Mucosa of descending colon (tissue), 3 donors: ENCODE results near the gene STEAP3. TPM values are rescaled to one million over a fixed set of nuclear protein-coding genes. Genes with fewer than 3 reads are reported as not detected.

Experiments
- ATAC-seq: fragments of 200-7000 bp; cut with Tn5 transposase; one replicate; pipeline ENCODE4 v1.9.1; 2020; ENCODE audit warnings: mild to moderate bottlenecking, moderate library complexity
- DNase-seq, 3 donors: peaks; one replicate each; pipeline ENCODE4 v3.0.0-alpha.2; 2020
- H3K36me3 ChIP-seq: fragments of 200-600 bp; one replicate; pipeline ENCODE4 v1.8.0; 2021; ENCODE audit warnings: low read depth, mild to moderate bottlenecking
- H3K4me1 ChIP-seq: fragments of 200-600 bp; one replicate; pipeline ENCODE4 v1.8.0; 2021; ENCODE audit warnings: low read depth, mild to moderate bottlenecking
- H3K4me3 ChIP-seq: fragments of 200-600 bp; one replicate; pipeline ENCODE4 v1.8.0; 2021; ENCODE audit warnings: mild to moderate bottlenecking
- H3K9me3 ChIP-seq: fragments of 200-600 bp; one replicate; pipeline ENCODE4 v1.8.0; 2021; ENCODE audit warnings: mild to moderate bottlenecking
- intact Hi-C, 2 donors: fragments of 100-400 bp; cut with DNase I in 1 of 2; cut with micrococcal nuclease in 1 of 2; formaldehyde crosslinking; loops; one replicate each; pipeline versions ENCODE4 v1.11.0 to v1.11.1; 2022; cut with DNase I, micrococcal nuclease
- total RNA-seq, 3 donors: library from RNA; stranded (reverse); fragmentation: NEBNext Ultra II Directional in 2 of 3; extraction: Animal tissue kit (Norgen Biotek cat#: 25700) in 2 of 3; gene quantifications; one replicate each; pipeline versions ENCODE4 v1.2.1 to v1.2.4, GENCODE V29; 2021 to 2023
- TF ChIP-seq, protein P1 (sequence below): fragments of 200-600 bp; IDR thresholded peaks from one replicate; pipeline ENCODE4 v1.8.0; 2022; ENCODE audit warnings: antibody characterized with exemption, mild to moderate bottlenecking
- donor health status: DM: no; HTN: no; CAD: no; lungs with moderate emphysema.
- donor health status: DM: no; HTN: no; CAD: no.
- donor health status: DM: no; HTN: yes; CAD: no.

STEAP3 gene
- total RNA-seq, 3 donors from 2014 or later: 13.9 to 28.9 (median 15.3) TPM

DNA sequence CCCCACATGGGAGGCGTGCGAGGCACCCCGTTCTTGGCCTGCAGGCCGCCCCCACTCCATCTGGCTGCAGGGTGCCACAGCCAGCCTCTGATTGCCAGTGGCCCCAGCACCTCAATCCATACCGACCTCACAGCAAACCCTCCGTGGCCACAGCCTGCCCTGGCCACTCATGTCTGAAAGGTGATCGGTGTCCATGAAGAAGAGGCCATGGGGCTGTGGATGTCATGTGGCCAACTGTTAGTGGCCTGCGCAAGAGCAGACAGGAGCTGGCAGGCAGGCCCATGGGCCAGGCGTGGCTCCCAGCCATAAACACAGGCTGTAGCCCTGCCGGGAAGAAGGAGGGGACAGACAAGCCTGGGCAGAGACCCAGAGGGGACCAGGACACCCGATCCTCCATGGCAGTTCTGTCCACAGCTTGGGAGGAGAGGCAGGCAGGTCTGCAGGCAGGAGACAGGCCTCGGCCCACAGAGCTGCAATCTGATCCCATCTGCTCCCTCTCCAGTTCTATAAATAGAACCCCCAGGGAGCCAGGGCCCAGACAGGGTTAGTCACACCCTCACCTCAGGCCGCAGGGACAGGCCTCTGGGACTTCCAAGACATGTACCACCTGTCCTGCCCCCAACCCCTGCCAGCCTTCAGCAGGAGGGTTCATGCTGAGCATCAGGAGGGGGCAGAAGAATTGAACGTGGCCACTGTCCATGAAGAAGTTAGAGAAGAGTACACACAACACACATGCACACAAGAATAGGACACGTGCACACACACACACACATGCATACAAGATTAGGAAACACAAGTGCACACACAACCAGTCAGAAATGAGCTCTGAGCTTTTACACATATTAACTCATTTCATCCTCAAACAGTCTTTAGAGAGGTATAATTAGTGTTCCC, 16.9 kb downstream of the STEAP3 start:
- TF ChIP-seq, protein P1, sequence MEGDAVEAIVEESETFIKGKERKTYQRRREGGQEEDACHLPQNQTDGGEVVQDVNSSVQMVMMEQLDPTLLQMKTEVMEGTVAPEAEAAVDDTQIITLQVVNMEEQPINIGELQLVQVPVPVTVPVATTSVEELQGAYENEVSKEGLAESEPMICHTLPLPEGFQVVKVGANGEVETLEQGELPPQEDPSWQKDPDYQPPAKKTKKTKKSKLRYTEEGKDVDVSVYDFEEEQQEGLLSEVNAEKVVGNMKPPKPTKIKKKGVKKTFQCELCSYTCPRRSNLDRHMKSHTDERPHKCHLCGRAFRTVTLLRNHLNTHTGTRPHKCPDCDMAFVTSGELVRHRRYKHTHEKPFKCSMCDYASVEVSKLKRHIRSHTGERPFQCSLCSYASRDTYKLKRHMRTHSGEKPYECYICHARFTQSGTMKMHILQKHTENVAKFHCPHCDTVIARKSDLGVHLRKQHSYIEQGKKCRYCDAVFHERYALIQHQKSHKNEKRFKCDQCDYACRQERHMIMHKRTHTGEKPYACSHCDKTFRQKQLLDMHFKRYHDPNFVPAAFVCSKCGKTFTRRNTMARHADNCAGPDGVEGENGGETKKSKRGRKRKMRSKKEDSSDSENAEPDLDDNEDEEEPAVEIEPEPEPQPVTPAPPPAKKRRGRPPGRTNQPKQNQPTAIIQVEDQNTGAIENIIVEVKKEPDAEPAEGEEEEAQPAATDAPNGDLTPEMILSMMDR: no peak
- Histone ChIP-seq H3K4me3 (no peak overlapping the region), H3K9me3 (no peaks in the 10 kb centered on the region), H3K36me3 (no peaks in the 10 kb centered on the region), H3K4me1 (peaks cover 10% of the 10 kb centered on the region)
- DNase-seq (peak; percentile 70 to 78 (median 76)), ATAC-seq (peak; percentile 92)
- intact Hi-C loops: no loop called here

DNA sequence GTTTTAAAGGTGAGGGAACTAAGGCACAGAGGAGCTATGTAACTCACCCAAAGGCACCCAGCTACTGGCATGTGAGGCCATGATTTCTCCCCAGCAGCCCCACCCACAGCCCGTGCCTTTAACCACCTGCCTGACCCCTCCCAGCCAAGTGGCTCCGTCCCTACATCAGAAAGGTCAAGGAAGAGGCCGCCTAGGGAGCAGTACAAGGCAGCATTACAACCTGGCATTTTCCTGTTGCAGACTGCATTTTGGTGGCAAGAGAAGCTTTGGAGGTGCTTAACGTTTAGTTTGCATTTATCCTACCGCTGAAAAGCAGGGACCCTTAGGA, 17.5 kb downstream of the STEAP3 start:
- intact Hi-C loops: no loop called here
- DNase-seq: peak in 2 of 3 donors; percentile 43 to 50
- Histone ChIP-seq H3K9me3 (no peaks in the 10 kb centered on the region), H3K4me3 (no peak overlapping the region), H3K4me1 (peaks cover 10% of the 10 kb centered on the region), H3K36me3 (no peaks in the 10 kb centered on the region)
- ATAC-seq: peak; percentile 55
- TF ChIP-seq, protein P1: no peak

DNA sequence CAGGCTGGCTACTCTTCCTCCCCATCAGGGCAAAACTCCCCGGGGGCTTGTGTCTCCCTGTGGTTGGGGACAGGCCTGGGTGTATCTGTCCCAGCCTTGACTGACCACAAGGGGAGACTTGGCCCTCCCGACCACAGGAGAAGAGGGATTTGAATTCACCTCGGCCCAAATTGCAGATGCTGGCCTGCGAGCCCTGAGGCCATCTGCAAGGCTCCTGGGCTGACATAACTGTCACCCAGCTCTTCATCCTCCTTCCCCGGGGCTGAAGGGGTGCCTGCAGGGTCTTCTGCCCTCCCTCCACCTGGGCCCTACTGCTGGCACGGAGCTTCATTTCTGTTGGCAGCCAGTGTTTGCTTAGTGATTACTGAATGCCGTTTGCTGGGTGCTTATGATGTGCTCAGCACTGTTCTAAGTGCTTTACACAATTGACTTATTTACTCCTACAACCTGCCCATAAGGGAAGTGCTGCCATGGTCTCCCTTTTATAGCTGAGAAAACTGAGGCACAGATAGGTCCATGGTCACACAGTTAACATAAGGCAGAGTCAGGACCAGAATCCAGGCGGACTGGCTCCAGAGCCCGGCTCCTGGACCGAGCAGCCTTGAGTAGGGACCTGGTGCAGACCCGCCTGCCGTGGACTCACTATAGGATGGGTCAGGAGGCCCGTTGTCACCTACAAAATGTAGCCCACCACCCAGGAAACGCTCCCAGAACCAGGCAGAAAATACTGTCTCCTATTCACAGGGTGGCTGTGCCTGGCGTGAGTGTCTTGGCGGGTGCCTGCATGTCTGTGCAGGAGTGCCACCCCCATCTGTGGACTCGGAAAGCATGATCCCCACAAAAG, 18.9 kb downstream of the STEAP3 start:
- intact Hi-C loops: no loop called here
- Histone ChIP-seq H3K4me1 (peaks cover 10% of the 10 kb centered on the region), H3K9me3 (no peaks in the 10 kb centered on the region), H3K4me3 (no peak overlapping the region), H3K36me3 (no peaks in the 10 kb centered on the region)
- ATAC-seq (no peak), DNase-seq (no peak)
- TF ChIP-seq, protein P1: no peak

DNA sequence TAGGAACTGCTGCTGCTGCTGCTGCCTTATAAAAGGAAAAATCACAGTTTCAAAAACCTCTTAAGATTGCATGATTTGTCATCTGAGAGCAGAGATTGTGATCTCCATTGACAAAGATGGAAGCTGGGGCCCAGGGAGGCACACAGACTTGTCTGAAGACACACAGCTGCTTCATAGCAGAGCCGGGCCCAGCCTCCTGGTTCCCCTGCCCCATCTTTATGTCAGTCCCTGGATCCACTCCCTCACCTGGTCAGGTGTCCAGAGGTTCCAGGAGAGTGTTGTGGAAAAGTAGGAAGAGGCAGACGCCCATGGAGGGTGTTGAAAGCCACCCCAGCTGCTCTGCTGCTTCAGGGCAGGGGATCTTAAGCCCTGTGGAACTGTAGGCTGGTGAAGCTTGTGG, 20.0 kb downstream of the STEAP3 start:
- ATAC-seq: no peak
- intact Hi-C loops: no loop called here
- Histone ChIP-seq H3K36me3 (no peaks in the 10 kb centered on the region), H3K4me3 (no peak overlapping the region), H3K9me3 (no peaks in the 10 kb centered on the region), H3K4me1 (peaks cover 10% of the 10 kb centered on the region)
- TF ChIP-seq, protein P1: no peak
- no peak for DNase-seq

DNA sequence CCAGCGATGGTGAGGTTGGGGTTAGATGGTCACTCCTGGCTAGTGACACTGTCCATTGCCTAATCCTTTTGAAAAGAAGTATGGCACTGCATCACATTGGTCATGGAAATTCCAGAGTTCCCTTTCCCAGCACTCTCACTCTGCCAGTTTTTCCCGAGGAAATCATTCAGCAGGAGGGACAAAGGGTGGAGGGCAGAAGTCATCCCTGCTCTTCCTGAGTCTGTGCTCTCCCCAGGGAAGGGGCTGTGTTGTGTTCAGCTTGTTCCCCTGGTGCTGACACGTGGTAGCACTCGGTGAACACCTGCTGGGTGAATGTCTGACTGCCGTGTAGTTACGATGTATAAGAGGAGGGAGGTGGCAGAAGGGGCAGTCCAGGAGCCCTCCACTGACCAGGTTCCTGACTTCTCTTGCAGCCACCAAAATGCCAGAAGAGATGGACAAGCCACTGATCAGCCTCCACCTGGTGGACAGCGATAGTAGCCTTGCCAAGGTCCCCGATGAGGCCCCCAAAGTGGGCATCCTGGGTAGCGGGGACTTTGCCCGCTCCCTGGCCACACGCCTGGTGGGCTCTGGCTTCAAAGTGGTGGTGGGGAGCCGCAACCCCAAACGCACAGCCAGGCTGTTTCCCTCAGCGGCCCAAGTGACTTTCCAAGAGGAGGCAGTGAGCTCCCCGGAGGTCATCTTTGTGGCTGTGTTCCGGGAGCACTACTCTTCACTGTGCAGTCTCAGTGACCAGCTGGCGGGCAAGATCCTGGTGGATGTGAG, 21.6 kb downstream of the STEAP3 start:
- no peak for DNase-seq
- no peak for ATAC-seq
- Histone ChIP-seq H3K9me3 (no peaks in the 10 kb centered on the region), H3K4me1 (peaks cover 6% of the 10 kb centered on the region), H3K4me3 (no peak overlapping the region), H3K36me3 (no peaks in the 10 kb centered on the region)
- TF ChIP-seq, protein P1: no peak
- intact Hi-C loops: no loop called here
